ENCODE results near the gene LIF.
"Not testable (repeated sequence)": the region's sequence is repeated elsewhere in the genome, so short reads cannot be mapped to it uniquely, and the experiment has no call there.

LIF gene

DNA sequence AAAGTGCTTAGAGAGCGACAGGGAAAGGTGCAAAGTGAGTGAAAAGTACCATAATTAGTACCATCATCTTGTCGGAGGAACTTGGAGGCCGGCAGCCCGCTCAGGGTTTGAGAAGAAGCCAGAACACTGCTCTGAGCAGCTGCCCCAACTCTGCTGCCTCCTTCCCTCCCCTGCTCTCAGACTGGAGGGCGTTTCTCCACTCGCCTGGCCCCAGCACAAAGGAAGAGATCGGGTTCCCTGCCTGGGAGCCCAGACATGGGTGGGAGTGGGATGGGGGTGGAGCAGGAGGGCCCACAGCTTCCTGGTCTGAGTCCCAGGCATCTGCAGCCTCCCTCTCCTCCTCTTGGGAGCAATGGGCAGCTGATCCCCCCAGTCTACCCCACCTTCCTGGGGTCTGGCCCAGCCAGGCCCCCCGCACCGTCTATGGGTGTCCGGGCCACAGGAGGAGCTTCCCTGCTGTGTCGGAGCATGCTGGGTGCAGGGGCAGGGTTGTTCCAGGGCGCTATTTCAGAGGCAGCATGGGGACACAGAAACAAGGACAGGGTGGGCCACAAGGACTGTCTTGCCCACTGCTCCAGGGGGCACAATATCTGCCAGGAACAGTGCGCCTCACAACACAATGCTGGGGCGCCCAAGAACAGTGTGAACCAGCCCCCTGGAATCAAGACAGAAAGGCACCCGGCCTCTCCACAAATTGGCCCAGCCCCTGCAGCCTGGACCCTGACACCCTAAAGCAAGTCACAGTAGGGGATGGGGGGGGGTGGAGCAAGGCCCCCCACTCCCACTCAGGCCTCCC lies 4.8 kb downstream of the LIF start:
- no peak for DNase-seq

DNA sequence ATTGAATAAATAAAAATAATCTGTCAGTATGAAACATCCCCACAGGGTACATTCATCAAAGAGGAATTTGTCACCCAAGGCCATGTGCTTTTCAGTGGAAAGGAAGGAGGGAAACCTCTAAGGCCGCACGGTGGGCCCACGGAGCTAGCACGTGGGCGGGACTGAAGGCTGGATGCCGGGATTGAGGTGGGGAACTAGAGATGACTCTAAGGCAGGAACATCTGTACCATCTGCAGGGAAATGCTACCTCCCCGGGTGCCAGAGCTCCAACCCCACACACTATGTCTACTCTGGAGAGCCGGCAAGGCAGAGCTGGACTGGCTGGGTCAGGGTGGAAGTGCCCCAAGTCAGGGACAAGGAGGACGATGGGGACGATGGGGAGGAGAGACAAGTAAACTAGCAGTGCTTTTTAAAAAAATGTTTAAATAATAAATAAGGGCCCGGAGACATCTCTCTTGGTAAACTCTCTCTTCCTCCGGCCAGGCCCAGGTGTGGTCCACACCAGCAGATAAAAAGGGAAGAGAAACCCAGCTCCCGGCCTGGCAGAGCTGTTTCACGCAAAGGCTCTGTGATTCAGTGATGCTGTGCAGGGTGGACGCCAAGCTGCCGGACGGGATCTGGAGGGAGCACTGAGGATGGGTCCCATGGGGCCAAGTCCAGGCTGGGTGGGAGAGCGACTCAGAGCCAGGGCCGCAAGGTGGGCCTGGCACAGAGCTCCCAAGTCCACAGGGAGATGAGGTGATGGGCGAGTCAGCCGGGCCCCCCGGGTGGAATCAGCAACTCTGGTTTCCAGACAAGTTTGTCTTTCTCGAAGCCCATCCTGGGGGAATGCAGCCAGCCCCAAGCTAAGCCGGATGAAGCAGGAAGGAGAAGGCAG lies 5.8 kb downstream of the LIF start:
- DNase-seq = no peak

DNA sequence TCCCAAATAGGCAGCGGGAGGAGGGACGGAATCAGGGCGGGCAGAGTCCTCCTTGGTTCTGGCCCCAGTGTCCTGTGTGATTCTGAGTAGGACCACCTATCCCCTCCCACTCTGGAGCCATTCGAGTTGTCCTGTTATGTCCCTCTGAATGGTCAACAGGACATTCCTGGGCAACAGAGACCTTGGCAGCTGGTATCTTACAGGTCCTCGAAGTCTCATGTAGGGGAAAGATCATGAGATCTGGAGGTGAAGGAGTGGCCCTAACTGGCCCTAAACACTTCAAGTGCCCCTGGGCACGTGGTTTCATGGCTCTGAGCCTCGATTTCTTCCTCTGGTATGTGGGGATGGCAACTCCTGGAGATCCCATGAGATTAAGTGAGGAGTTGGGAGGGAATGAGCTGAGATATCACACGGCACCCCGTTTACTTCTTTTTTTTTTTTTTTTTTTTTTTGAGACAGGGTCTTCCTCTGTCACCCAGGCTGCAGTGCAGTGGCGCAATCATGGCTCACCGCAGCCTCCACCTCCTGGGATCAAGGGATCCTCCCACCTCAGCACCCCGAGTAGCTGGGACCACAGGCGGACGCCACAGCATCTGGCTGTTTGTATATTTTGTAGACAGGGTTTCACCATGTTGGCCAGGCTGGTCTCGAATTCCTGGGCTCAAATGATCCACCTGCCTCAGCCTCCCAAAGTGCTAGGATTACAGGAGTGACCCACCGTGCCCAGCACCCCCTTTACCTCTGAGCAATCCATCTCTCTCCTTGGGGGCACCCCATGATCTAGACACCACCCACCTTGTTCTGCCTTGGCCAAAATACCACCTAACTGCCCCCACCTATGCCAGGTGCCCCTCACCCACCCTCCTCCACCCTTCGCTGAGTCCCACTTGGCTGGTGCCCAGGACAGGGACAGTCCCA lies 6.8 kb downstream of the LIF start:
- no peak for DNase-seq

DNA sequence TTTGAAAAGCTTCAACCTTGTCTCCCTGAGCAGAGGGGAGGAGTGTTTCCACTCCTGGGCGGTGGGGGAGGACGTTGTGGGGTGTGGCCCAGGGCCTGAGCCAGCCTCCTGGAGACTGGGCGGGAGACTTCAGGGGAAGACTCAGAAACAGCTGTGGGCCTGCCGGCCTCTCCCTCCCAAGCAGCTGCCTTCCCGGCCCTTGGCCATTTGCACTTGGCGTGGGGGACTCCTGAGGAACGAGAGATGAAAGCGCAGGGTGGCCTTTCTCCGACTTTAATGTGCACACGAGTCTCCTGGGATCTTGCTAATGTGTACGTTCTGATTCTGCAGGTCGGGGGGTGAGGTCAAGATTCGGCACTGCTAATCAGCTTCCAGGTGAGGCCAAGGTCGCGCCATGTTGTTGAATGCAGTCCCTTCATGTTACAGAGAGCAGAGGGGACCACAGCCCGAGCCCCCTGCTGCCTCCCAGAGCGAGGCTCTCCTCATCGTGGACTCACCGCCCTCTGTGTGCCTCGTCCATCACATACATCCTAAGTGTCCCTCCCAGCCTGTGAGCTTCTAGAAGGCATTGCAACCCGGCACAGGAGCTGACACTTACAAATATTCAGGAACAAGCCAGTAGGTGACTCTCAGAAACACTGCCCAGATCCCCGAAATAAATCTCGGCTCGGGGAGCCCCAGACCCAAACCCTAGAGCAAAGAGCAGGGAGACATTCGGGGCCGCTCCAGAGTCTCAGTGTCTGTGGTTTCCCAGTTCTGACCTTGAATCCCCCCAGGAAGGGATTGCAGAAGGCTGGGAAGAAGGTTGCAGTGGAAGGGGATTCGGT lies 7.7 kb downstream of the LIF start:
- DNase-seq = no peak

DNA sequence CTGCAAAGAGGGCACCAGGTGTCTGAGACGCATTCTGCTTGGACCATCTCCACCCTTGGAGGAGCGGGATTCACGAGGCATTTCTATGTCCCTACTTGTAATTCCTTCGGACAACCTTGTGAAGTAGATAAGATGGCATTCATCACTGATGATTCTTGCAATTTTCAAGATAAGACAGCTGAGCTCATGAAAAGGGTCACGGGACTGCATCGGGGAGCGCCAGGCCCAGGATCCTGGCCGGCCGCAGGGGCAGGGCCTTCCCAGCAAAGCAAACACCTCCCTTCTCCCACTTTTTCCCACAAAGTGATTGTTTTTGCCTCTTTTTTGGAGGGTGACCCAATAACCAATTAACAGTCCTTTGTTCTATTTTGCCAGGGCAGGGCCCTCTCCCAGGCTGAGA lies 8.4 kb downstream of the LIF start:
- no peak for DNase-seq

DNA sequence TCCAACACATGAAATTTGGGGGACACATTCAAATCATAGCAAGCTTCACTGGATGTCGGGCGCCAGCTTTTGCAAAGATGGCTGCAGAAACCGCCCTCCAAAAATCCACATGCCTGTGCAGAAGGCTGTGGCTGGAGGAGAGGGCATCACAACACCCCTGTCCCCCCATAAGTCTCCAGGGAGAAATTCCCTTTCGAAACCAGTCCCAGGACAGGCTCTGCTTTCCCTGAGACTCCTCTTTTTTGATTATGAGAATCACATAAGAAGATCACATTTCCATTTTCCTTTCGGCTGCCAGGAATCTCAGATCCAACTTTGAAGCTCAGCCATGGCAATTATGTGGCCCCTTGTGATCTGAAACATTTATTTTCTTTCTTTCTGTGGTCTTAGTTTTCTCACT lies 9.7 kb downstream of the LIF start:
- no peak for DNase-seq

DNA sequence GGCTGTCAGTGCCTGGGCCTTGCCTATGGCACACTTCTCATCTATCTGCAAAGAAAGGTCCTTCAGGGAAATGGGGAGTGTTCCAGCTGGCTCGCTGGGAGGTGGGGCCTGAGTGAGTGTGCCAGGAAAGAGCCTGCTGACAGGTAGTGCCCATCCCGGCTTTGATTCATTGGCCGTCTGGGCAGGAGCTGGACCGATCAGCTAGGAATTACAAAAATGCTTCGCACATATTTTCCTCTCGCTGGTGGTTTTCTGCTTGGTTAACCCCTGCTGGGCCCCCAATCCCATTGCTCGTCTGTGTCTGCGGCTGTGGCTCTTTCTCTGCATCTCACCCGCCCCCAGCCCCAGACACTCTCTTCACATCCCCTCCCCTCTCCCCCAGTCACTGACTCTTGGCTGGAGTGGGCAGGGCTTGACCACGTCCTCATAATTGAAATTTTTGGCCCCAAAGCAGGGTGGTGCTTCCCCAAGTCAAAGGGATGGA lies 10.8 kb downstream of the LIF start:
- DNase-seq = no peak

DNA sequence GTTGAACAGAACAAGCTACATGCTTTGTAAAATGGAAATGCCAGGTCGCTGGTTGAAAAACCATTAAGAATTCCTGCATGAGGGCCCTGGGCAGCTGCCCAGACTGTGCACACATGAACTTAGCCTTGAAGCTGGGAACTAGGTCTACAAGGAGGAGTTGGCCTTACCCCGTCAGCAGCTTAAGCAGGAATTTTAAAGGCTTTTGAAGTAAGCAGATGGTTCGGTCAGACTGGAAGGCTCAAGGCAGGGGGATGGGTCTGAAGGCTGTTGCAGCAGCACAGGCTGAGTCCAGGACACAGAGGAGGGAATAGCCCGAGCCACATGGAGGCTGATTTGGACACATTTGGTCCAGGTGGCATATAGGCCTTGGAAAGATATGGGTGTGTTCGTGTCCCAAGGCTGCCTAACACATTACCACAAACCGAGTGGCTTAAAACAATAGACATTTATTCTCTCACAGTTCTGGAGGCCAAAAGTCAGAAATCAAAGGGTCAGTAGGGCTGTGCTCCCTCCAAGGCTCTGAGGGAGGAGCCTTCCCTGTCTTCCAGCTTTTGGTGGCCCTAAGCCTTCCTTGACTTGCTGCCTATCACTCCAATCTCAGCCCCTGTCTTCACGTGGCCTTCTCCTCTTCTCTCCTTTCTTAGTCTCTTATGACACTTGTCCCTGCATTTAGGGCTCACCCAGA lies 11.6 kb downstream of the LIF start:
- DNase-seq = no peak

DNA sequence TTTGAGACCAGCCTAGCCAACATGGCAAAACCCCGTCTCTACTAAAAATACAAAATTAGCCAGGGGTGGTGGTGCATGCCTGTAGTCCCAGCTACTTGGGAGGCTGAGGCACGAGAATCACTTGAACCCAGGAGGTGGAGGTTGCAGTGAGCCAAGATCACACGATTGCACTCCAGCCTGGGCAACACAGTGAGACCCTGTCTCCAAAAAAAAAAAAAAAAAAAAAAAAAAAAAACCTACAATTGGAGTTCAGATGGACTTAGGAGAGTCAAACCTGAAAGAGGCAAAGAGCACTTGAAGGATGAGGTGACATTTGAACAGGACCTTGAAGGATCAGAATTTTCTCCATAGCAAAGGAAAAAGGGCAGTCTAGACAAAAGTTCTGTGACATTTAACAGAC lies 12.2 kb downstream of the LIF start:
- not testable (repeated sequence) for DNase-seq

DNA sequence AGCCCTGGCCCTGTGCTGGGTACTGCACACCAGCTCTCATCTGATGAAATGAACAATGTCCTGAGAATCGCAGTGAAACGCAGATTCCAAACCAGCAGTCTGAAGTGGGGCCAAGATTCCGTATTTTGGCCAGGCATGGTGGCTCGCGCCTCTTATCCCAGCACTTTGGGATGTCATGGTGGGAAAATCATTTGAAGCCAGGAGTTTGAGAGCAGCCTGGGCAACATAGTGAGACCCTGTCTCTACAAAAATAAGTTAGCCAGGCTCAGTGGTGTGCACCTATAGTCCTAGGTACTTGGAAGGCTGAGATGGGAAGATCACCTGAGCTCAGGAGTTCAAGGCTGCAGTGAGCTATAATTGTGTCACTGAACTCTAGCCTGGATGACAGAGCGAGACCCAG lies 13.0 kb downstream of the LIF start:
- no peak for DNase-seq

DNA sequence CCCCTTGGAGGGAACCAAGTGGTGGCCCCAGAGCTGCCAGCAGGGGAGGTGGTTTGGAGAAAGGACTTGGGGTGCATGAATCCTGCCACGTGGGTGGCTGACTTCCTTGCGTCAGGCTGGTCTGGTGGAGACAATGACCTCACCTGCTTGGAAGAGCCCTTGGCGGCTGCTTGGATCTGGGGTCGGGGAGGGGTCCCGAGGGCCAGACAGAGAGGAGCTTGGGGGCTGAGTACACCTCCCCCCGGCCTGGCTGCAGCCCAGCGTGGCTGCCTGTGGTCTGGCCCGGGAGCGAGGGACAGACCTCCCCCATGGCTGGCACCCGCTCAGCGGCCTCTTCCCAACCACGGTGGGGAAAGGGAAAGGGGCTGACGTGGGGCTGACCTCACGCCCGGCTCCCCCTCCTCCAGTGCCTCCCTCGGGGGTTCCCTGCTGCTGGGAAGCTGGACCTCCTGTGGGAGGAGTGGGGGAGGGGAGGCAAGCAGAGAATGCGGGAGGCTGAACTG lies 13.8 kb downstream of the LIF start:
- no peak for DNase-seq

DNA sequence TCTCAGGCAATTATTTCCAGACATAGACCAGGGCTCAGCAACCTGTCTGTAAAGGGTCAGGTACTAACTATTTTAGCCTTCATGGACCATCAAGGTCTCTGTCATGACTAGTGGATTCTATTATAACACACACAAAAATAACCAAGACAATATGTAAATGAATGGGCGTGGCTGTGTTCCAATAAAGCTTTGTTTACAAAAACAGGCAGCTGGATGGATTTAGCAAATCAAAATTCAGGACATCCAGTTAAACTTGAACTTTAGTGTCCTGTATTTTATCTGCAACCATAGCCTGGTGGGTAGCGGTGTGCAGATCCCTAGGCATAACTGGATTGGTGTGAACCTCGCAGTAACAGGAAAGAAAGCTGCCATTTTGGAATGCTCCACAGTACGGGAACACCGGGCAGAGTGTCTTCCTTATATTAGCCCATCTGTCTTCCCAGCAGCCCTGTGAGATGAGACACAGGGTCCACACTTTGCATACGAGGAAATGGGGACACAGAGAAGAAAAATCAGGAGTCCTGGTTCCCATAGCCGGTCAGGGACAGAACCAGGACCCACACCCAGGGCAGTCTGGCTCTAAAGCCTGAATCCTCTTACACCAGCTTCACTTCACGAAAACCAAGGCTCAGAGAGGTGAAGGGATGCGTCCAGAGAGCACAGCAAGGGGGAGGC lies 15.6 kb downstream of the LIF start:
- no peak for DNase-seq

DNA sequence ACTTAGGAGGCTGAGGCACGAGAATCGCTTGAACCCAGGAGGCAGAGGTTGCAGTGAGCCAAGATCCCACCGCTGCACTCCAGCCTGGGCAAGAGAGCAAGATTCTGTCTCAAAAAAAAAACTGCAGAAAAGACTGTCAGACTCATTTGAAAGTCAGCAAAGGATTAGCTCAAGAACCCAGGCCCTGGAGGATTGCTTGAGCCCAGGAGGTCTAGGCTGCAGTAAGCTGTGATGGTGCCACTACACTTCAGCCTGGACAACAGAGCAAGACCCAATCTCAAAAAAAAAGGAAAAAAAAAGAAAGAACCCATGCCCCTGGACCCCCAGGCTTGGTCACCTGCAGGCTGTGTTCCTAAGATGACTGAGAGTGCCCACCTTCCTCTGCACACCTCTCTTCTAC lies 16.2 kb downstream of the LIF start:
- DNase-seq = no peak

DNA sequence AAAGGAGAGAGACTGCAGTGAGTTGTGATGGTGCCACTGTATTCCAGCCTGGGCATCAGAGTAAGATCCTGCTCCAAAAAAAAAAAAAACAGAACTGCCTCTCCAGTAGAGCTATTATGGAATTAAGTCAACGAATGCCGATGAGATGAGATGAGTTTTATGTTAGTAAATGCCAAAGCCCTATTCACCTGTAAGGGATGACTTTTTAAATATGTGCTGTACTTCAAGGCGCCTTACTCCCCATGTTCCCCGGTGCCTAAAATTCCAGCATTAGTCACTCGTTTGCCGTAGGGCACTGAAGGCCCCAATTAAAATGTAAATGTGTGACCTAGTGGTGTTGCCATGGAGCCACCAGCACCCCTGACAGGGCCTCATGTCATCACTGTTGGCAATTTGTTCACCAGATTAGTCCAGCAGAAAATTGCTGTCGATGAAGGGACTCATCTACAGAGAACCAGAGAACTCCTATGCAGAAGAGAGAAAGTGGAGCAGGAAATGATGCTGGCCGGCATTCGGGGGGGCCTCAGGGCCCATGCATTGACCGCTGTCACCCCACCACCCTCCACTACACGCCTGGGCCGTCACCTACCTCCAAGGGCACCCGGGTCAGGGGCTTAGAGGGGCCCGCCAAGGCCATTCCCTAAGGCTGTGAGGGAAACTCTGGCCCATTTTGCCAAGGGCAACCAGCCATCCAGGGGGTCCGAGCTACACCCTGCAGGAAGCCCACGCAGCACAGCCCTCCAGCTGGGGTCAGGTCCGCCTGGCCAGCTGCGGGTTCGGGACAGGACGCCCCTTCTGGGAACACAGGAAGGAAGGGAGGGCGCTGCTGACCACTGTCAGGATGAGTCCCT lies 17.8 kb downstream of the LIF start:
- DNase-seq = no peak

DNA sequence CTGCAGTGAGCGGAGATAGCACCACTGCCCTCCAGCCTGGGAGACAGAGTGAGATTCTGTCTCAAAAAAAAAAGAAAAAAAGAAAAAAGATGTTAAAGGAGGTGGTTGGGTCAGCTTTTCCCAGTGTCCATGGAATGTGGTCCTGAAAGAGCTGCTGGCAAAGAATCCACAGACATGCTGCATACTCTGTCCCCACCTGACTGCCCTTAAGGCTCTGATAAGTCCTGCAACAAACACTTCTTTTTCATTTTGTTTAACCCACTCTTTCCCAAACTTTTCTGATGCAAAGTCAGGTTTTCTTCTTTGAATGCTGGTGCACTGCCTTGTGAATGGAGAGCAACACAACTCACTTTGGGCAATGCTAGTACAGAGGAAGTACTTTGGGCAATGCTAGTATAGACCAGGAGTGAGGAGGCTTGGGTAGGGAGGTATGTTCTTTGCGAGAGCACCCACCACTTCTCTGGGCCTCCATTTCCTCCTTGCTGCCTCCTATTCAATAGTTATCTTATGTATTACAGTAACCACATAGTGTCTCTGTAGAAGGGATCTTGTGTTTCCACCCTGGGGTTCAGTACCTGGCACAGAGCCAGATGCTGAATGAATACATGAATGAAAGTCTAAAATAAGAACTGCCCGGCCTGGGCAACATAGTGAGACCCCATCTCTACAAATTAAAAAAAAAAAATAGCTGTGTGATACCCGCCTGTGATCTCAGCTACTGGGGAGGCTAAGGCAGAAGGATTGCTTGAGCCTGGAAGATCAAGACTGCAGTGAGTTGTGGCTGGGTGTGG lies 18.9 kb downstream of the LIF start:
- no peak for DNase-seq

DNA sequence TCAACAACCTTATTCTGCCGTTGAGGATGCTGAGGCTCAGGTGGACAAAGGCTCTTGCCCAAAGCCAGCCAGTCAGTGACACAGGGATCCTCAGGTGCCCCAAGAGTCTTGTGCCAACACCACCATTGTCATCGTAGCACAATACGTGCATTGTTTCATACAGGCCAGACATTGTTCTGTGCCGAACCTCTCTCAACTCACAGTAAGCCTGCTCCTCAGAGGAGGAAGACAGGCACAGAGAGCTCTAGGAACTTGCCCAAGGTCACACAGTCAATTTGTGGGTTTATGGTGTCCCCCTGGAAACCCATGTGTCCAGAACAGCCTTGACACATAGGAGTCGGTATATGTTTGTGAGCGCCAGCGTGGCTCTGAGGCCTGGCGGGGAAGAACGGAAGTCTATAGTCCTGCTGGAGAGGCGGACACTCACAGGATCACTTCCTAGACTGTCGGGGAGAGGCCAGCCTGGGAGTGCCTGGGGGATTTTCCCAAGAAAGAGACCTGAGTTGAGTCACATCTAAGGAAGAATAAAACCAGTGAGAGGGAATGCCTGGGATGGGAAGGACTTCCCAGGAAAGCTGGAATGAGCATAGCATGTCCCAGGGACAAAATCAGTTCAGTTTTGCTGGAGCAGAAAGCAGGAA lies 20.2 kb downstream of the LIF start:
- no peak for DNase-seq

DNA sequence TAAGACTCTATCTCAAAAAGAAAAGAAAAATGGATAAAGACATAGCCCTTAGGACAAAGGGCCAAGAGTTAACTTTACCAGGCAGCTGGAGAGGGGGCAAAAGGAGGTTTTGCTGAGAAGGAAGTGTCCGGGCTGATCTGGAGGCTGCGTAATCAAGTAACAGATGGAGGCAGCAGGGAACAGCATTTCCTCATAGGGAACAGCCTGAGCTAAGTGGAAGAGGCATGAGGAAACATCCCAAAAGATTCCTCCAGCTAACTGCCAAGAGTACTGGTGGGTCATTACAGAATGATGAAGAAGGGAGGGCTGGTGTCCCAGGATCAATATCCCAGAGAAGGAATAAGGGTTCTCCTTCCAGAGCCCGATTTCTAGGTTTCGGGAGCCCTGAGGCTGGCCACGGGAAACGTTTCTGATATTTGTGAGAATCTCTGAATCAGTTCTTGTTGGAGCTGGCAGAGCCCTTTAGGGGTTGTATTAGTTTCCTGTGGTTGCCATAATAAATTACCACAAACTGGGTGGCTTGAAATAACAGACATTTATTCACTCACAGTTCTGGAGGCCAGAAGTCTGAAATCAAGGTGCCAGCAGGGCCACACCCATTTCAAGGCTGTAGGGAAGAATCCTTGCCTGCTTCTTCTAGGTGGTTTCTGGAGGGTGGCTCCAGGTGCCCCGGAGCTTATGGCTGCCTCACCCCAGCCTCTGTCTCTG lies 21.2 kb downstream of the LIF start:
- DNase-seq = no peak
